HG03175 (cell line): Measurements from ENCODE around the gene DNAJC30.

Experiments used
- ATAC-seq: cut with Tn5 transposase; IDR thresholded peaks from one replicate; pipeline ENCODE4 v1.9.1; 2021; ENCODE audit warnings: mild to moderate bottlenecking, moderate library complexity; ENCODE audit not compliant: unreplicated experiment

Gene DNAJC30

GRCh38 chr7:73650524-73650923, 32.7 kb downstream of the DNAJC30 start:
- ATAC-seq, result no peak

GRCh38 chr7:73649576-73649975, 33.7 kb downstream of the DNAJC30 start:
- no peak for ATAC-seq

GRCh38 chr7:73648593-73649332, 34.5 kb downstream of the DNAJC30 start:
- no peak for ATAC-seq

- no peak for ATAC-seq
Observed at GRCh38 chr7:73647725-73648592, 35.3 kb downstream of the DNAJC30 start.

GRCh38 chr7:73646785-73647724, 36.2 kb downstream of the DNAJC30 start:
- ATAC-seq, result no peak

GRCh38 chr7:73645643-73646174, 37.5 kb downstream of the DNAJC30 start:
- no peak for ATAC-seq

GRCh38 chr7:73644688-73645286, 38.5 kb downstream of the DNAJC30 start:
- ATAC-seq, result no peak

- no peak for ATAC-seq
Observed at GRCh38 chr7:73642834-73643233, 40.4 kb downstream of the DNAJC30 start.

GRCh38 chr7:73638911-73639310, 44.3 kb downstream of the DNAJC30 start:
- ATAC-seq, result no peak

GRCh38 chr7:73635428-73636200, 47.6 kb downstream of the DNAJC30 start:
- ATAC-seq, result no peak

- no peak for ATAC-seq
Observed at GRCh38 chr7:73633844-73634243, 49.4 kb downstream of the DNAJC30 start.

GRCh38 chr7:73633323-73633722, 49.9 kb downstream of the DNAJC30 start:
- ATAC-seq, result no peak

- ATAC-seq, result no peak
Observed at GRCh38 chr7:73631558-73631957, 51.7 kb downstream of the DNAJC30 start.
